HepG2 (cell line): ENCODE data around the gene CFAP221. TPM values are rescaled to one million over a fixed set of nuclear protein-coding genes. Genes with fewer than 3 reads are reported as not detected.
A peak's percentile ranks its signal among the peaks of the same experiment; 100 is the strongest.

Experiments
- DNMT1 ChIP-seq: sonication (generic); formaldehyde crosslinking; IDR thresholded peaks from 2 replicates; pipeline ENCODE4 v1.5.1; 2020; ENCODE audit warnings: mild to moderate bottlenecking, missing genetic modification reagents
- E2F2 ChIP-seq: sonication (generic); formaldehyde crosslinking; IDR thresholded peaks from 2 replicates; pipeline ENCODE4 v1.4.0; 2020; ENCODE audit warnings: missing genetic modification reagents, borderline replicate concordance
- ERF ChIP-seq: IDR thresholded peaks from 2 replicates; pipeline ENCODE4 v1.6.1; 2018; ENCODE audit warnings: missing biosample characterization, missing genetic modification reagents
- FOXK2 ChIP-seq: fragments of 450-650 bp; IDR thresholded peaks from 2 replicates; pipeline ENCODE4 v1.6.1; 2016
- MEF2D ChIP-seq: sonication (generic); formaldehyde crosslinking; IDR thresholded peaks from 2 replicates; pipeline ENCODE4 v1.5.1; 2020; ENCODE audit warnings: mild to moderate bottlenecking, missing genetic modification reagents
- MIER2 ChIP-seq: IDR thresholded peaks from 2 replicates; pipeline ENCODE4 v1.6.1; 2016; ENCODE audit warnings: missing biosample characterization, missing genetic modification reagents
- MLXIP ChIP-seq: sonication (generic); formaldehyde crosslinking; IDR thresholded peaks from 2 replicates; pipeline ENCODE4 v1.9.0; 2021; ENCODE audit warnings: missing genetic modification reagents, borderline replicate concordance
- MYPOP ChIP-seq: sonication (generic); formaldehyde crosslinking; IDR thresholded peaks from 2 replicates; pipeline ENCODE4 v1.8.1; 2023; ENCODE audit warnings: mild to moderate bottlenecking, moderate library complexity, missing genetic modification reagents
- RARA ChIP-seq: IDR thresholded peaks from 2 replicates; pipeline ENCODE4 v1.6.1; 2016; ENCODE audit warnings: missing genetic modification reagents, missing compliant biosample characterization
- SKIL ChIP-seq: sonication (generic); formaldehyde crosslinking; IDR thresholded peaks from 2 replicates; pipeline ENCODE4 v1.8.0; 2022; ENCODE audit warnings: missing genetic modification reagents, mild to moderate bottlenecking, moderate library complexity, borderline replicate concordance
- TFDP1 ChIP-seq: IDR thresholded peaks from 2 replicates; pipeline ENCODE4 v1.6.1; 2016; ENCODE audit warnings: missing compliant biosample characterization, missing genetic modification reagents, borderline replicate concordance
- TIGD3 ChIP-seq: sonication (generic); formaldehyde crosslinking; IDR thresholded peaks from 2 replicates; pipeline ENCODE4 v1.5.1; 2020; ENCODE audit warnings: mild to moderate bottlenecking, missing genetic modification reagents, borderline replicate concordance
- U2AF1 ChIP-seq: fragments of 200-400 bp; formaldehyde crosslinking; optimal IDR thresholded peaks from 2 replicates; pipeline ENCODE3; 2017; ENCODE audit warnings: mild to moderate bottlenecking, low read depth, low read length
- ZBTB7B ChIP-seq: sonication (generic); formaldehyde crosslinking; IDR thresholded peaks from 2 replicates; pipeline ENCODE4 v1.4.0; 2020; ENCODE audit warnings: missing genetic modification reagents
- ZNF556 ChIP-seq: sonication (generic); formaldehyde crosslinking; IDR thresholded peaks from 2 replicates; pipeline ENCODE4 v1.4.0; 2020; ENCODE audit warnings: mild to moderate bottlenecking, missing genetic modification reagents, borderline replicate concordance
- ZNF704 ChIP-seq: sonication (generic); formaldehyde crosslinking; IDR thresholded peaks from 2 replicates; pipeline ENCODE4 v1.8.1; 2023; ENCODE audit warnings: mild to moderate bottlenecking, inconsistent platforms, moderate library complexity, missing genetic modification reagents, borderline replicate concordance
- ZNF780A ChIP-seq: sonication (generic); formaldehyde crosslinking; IDR thresholded peaks from 2 replicates; pipeline ENCODE4 v1.8.0; 2022; ENCODE audit warnings: mild to moderate bottlenecking, missing genetic modification reagents, moderate library complexity
- polyA plus RNA-seq, 8 experiments: library from polyadenylated mRNA; depleted of rRNA in 3 of 8; stranded (reverse) in 7 of 8; unstranded in 1 of 8; fragments of >200 nt; fragmentation: Illumina TruSeq in 4 of 8; extraction: Trizol in 4 of 8; gene quantifications; 2 replicates each; pipeline versions ENCODE4 v1.2.1 to v1.2.3, GENCODE V29; 2011 to 2016; ENCODE audit warnings: low read depth in 4 of 8, missing spikeins in 1 of 8, mixed read lengths in 1 of 8; ENCODE audit not compliant: insufficient read depth in 1 of 8
- total RNA-seq, 5 experiments: library from RNA; depleted of rRNA; stranded (reverse); fragments of >200 nt; fragmentation: Illumina TruSeq; extraction: Trizol; gene quantifications; 2 replicates each; pipeline ENCODE4 v1.2.3, GENCODE V29; 2016; ENCODE audit warnings: low read depth in 1 of 5

The CFAP221 gene
- total and polyA plus RNA-seq, 2 of the 13 experiments (the other 11 are each of a cell fraction or from before 2014, with no cell fraction given), result not detected

GRCh38 chr2:119693967-119694366 lies 149.7 kb downstream of the CFAP221 start (continued):
- TF ChIP-seq MEF2D (no peak), MIER2 (CRISPR knock-in tag) (no peak), ERF (CRISPR knock-in tag) (no peak), ZNF556 (CRISPR knock-in tag) (no peak), U2AF1 (no peak), ZNF780A (CRISPR knock-in tag) (0 out of 2 replicates have a peak, but pooled peaks have one; percentile 66), MLXIP (CRISPR knock-in tag) (no peak), E2F2 (CRISPR knock-in tag) (no peak), RARA (CRISPR knock-in tag) (no peak), DNMT1 (CRISPR knock-in tag) (no peak), ZNF704 (0 out of 2 replicates have a peak, but pooled peaks have one; percentile 11), MYPOP (CRISPR knock-in tag) (no peak), FOXK2 (no peak), TFDP1 (no peak), ZBTB7B (no peak), TIGD3 (no peak), SKIL (peak; percentile 58)
